IMR-90 (cell line): ENCODE results near the gene CYP26B1. TPM values are rescaled to one million over a fixed set of nuclear protein-coding genes. Genes with fewer than 3 reads are reported as not detected.

Experiments
- ATAC-seq: fragments of 200-7000 bp; cut with Tn5 transposase; 2 replicates; pipeline ENCODE4 v1.9.1; 2020; ENCODE audit warnings: low read depth, mild to moderate bottlenecking, moderate library complexity
- BruUV-seq: library from RNA; stranded (reverse); fragments of 400-500 nt; replicated peaks from 2 replicates; lab custom pipeline; 2021; lab: Mats Ljungman, UMichigan
- CTCF ChIA-PET: fragments of 300-600 bp; formaldehyde crosslinking; extraction: SDS; loops from one replicate; lab custom pipeline; 2021; ENCODE audit warnings: antibody characterized with exemption; lab: Yijun Ruan, JAX
- POLR2A ChIA-PET: fragments of 300-600 bp; sonication (Branson Sonifier 250); formaldehyde crosslinking; loops from one replicate; lab custom pipeline; 2022; ENCODE audit warnings: antibody characterized with exemption; ENCODE audit not compliant: unreplicated experiment; lab: Charles Lee
- DNase-seq: peaks from one replicate; pipeline ENCODE4 v3.0.0; 2013
- H2AFZ ChIP-seq: replicated peaks from 2 replicates; pipeline ENCODE3; 2013; ENCODE audit warnings: low read length, mild to moderate bottlenecking; ENCODE audit not compliant: poor library complexity
- H2AK5ac ChIP-seq: 2 replicates; pipeline ENCODE4 v1.6.1; 2013; ENCODE audit warnings: low read depth, low read length, inconsistent platforms
- H2AK9ac ChIP-seq: replicated peaks from 2 replicates; pipeline ENCODE3; 2013; ENCODE audit warnings: mild to moderate bottlenecking, low read depth, low read length, moderate library complexity; ENCODE audit not compliant: poor library complexity
- H2BK120ac ChIP-seq: 2 replicates; pipeline ENCODE4 v1.6.1; 2013; ENCODE audit warnings: low read depth, low read length, inconsistent platforms
- H2BK15ac ChIP-seq: 3 replicates; pipeline ENCODE4 v1.6.1; 2013; ENCODE audit warnings: low read depth, low read length, inconsistent platforms
- H2BK20ac ChIP-seq: 2 replicates; pipeline ENCODE4 v1.6.1; 2013; ENCODE audit warnings: low read depth, mild to moderate bottlenecking, inconsistent platforms, low read length, moderate library complexity
- H2BK5ac ChIP-seq: 2 replicates; pipeline ENCODE4 v1.6.1; 2013; ENCODE audit warnings: mild to moderate bottlenecking, low read depth, low read length, inconsistent platforms; ENCODE audit not compliant: poor library complexity, severe bottlenecking
- H3K14ac ChIP-seq: replicated peaks from 2 replicates; pipeline ENCODE4 v1.6.1; 2013; ENCODE audit warnings: low read depth, low read length, inconsistent platforms
- H3K18ac ChIP-seq: 2 replicates; pipeline ENCODE4 v1.6.1; 2013; ENCODE audit warnings: low read depth, low read length, control low read depth
- H3K23ac ChIP-seq: 2 replicates; pipeline ENCODE4 v1.6.1; 2013; ENCODE audit warnings: low read depth, low read length, inconsistent platforms
- H3K27ac ChIP-seq: 2 replicates; pipeline ENCODE4 v1.5.1; 2013; ENCODE audit warnings: mild to moderate bottlenecking, control low read depth, low read length; ENCODE audit not compliant: insufficient read depth
- H3K27me3 ChIP-seq: 2 replicates; pipeline ENCODE4 v1.6.1; 2013; ENCODE audit warnings: low read length; ENCODE audit not compliant: control insufficient read depth, insufficient read depth
- H3K36me3 ChIP-seq: 2 replicates; pipeline ENCODE4 v1.6.1; 2013; ENCODE audit warnings: low read length, mixed read lengths; ENCODE audit not compliant: control insufficient read depth, insufficient read depth
- H3K4ac ChIP-seq: 2 replicates; pipeline ENCODE4 v1.6.1; 2013; ENCODE audit warnings: low read depth, low read length, inconsistent platforms
- H3K4me1 ChIP-seq: 2 replicates; pipeline ENCODE4 v1.6.1; 2013; ENCODE audit warnings: low read length, mixed read lengths; ENCODE audit not compliant: control insufficient read depth, insufficient read depth
- H3K4me2 ChIP-seq: 2 replicates; pipeline ENCODE4 v1.6.1; 2013; ENCODE audit warnings: low read depth, mild to moderate bottlenecking, control low read depth, low read length, moderate library complexity
- H3K4me3 ChIP-seq: 2 replicates; pipeline ENCODE4 v1.5.1; 2013; ENCODE audit warnings: low read depth, mild to moderate bottlenecking, control low read depth, low read length, moderate library complexity; ENCODE audit not compliant: insufficient read depth
- H3K56ac ChIP-seq: 2 replicates; pipeline ENCODE4 v1.6.1; 2013; ENCODE audit warnings: low read length, inconsistent platforms; ENCODE audit not compliant: insufficient read depth; ENCODE audit errors: extremely low read depth
- H3K79me1 ChIP-seq, 2 experiments: 2 replicates each; pipeline ENCODE4 v1.6.1; 2013; ENCODE audit warnings: low read length in 2 of 2, inconsistent platforms in 1 of 2, low read depth in 1 of 2
- H3K9ac ChIP-seq: 2 replicates; pipeline ENCODE4 v1.6.1; 2013; ENCODE audit warnings: low read depth, low read length, control low read depth
- H3K9me1 ChIP-seq: 2 replicates; pipeline ENCODE4 v1.6.1; 2013; ENCODE audit warnings: low read length, inconsistent platforms; ENCODE audit not compliant: insufficient read depth
- H3K9me3 ChIP-seq: 2 replicates; pipeline ENCODE4 v1.6.1; 2013; ENCODE audit warnings: low read length; ENCODE audit not compliant: control insufficient read depth, insufficient read depth
- H4K20me1 ChIP-seq: 2 replicates; pipeline ENCODE4 v1.6.1; 2013; ENCODE audit warnings: low read length, inconsistent platforms; ENCODE audit not compliant: insufficient read depth
- H4K5ac ChIP-seq: 2 replicates; pipeline ENCODE4 v1.6.1; 2013; ENCODE audit warnings: mild to moderate bottlenecking, low read depth, low read length, control low read depth
- H4K8ac ChIP-seq, 2 experiments: 2 replicates each; pipeline ENCODE4 v1.6.1; 2013; ENCODE audit warnings: low read depth in 2 of 2, low read length in 2 of 2, control low read depth in 1 of 2, inconsistent platforms in 1 of 2
- H4K91ac ChIP-seq: 2 replicates; pipeline ENCODE4 v1.6.1; 2013; ENCODE audit warnings: low read depth, low read length, inconsistent platforms; ENCODE audit not compliant: insufficient read depth
- CEBPB ChIP-seq: IDR thresholded peaks from 2 replicates; pipeline ENCODE4 v1.6.1; 2012; ENCODE audit warnings: low read depth, low read length, improper control_type of control experiment
- CHD1 ChIP-seq: IDR thresholded peaks from 2 replicates; pipeline ENCODE4 v1.6.1; 2012; ENCODE audit warnings: low read depth, low read length, improper control_type of control experiment
- FOS ChIP-seq: fragments of 150-350 bp; IDR thresholded peaks from 2 replicates; pipeline ENCODE4 v1.6.1; 2016; ENCODE audit warnings: low read depth, low read length
- MAZ ChIP-seq: IDR thresholded peaks from 2 replicates; pipeline ENCODE4 v1.6.1; 2012; ENCODE audit warnings: low read depth, mild to moderate bottlenecking, low read length, improper control_type of control experiment, moderate library complexity, borderline replicate concordance
- MXI1 ChIP-seq: IDR thresholded peaks from 2 replicates; pipeline ENCODE4 v1.6.1; 2012; ENCODE audit warnings: low read depth, mild to moderate bottlenecking, low read length, moderate library complexity, borderline replicate concordance
- NFE2L2 ChIP-seq: fragments of 150-350 bp; IDR thresholded peaks from 2 replicates; pipeline ENCODE4 v1.6.1; 2016; ENCODE audit warnings: low read depth, mild to moderate bottlenecking, low read length
- POLR2A ChIP-seq: IDR thresholded peaks from 2 replicates; pipeline ENCODE4 v1.6.1; 2012; ENCODE audit warnings: mild to moderate bottlenecking, low read depth, low read length
- RCOR1 ChIP-seq: IDR thresholded peaks from 2 replicates; pipeline ENCODE4 v1.6.1; 2012; ENCODE audit warnings: mild to moderate bottlenecking, low read length, improper control_type of control experiment; ENCODE audit not compliant: insufficient replicate concordance
- RFX5 ChIP-seq: IDR thresholded peaks from 2 replicates; pipeline ENCODE4 v1.8.0; 2012; ENCODE audit warnings: low read depth, mild to moderate bottlenecking, low read length, moderate library complexity
- WGBS, 2 experiments: methylation state at CpG; one replicate each; pipeline versions ENCODE4 v1.1.5 to v1.1.7; 2013; ENCODE audit warnings: missing lambda C conversion rate in 2 of 2; ENCODE audit not compliant: insufficient read length in 1 of 2; ENCODE audit errors: extremely low coverage in 2 of 2; 5-methylcytosine and 5-hydroxymethylcytosine counted together
- dilution Hi-C: fragments of 300-500 bp; cut with HindIII; formaldehyde crosslinking; loops from one replicate; pipeline ENCODE4 v1.14.3; 2018; ENCODE audit warnings: low sequenced_read_pairs; ENCODE audit not compliant: unreplicated experiment
- in situ Hi-C: fragments of 300-500 bp; cut with MboI; formaldehyde crosslinking; loops from 3 replicates; pipeline ENCODE4 v1.14.3; 2019; ENCODE audit warnings: low sequenced_read_pairs, inconsistent platforms, mixed read lengths
- intact Hi-C: fragments of 100-400 bp; cut with micrococcal nuclease; formaldehyde crosslinking; loops from 2 replicates; pipeline ENCODE4 v1.10.0; 2022
- polyA plus RNA-seq, 3 experiments: library from polyadenylated mRNA; depleted of rRNA; stranded (reverse); fragments of >200 nt; gene quantifications; 2 replicates each; pipeline ENCODE4 v1.2.3, GENCODE V29; 2012; ENCODE audit warnings: low replicate concordance in 1 of 3
- total RNA-seq: library from RNA; depleted of rRNA; stranded (reverse); fragments of >200 nt; gene quantifications from 2 replicates; pipeline ENCODE4 v1.2.3, GENCODE V29; 2012
- TF ChIP-seq, protein P1 (sequence below): fragments of 150-350 bp; IDR thresholded peaks from 2 replicates; pipeline ENCODE4 v1.6.1; 2017; ENCODE audit warnings: mild to moderate bottlenecking, antibody characterized with exemption, low read length, low read depth

The CYP26B1 gene
- total and polyA plus RNA-seq, 2 of the 4 experiments (the other 2 are of a cell fraction), result 0.02 TPM; not detected in 1

DNA sequence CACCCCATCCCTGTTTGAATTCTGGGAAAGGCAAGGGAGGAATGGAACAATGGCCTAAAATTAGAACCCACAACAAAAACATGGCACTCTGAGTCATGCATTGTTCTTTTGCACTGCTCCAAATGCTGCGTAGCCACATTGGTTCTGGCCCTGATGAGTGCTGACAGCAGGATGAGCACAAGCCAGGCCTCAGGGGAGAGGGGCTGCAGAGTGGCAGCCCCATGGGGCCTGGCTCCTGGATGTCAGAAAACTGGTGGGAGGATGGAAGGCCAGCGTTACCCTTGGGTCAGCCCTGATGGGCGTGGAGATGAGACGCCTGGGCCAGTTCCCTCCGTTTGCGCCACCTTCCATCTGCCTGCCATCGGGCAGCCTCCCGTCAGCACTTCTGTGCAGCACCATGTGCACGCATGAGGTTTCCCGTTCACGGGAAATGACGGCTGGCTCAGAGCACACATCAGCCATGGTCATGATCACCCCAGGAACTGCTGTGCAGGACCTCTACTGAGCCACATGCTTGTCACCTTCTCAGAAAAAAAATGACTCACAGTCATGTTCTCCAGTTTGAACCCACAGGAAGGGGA lies 65.6 kb downstream of the CYP26B1 start:
- Histone ChIP-seq H2BK120ac (no peak overlapping the region), H4K20me1 (no peaks in the 10 kb centered on the region), H3K9ac (no peak overlapping the region), H2AFZ (no peak overlapping the region), H3K23ac (no peak overlapping the region), H3K4me3 (no peak overlapping the region), H3K4ac (no peak overlapping the region), H2BK5ac (no peak overlapping the region), H3K79me1 (no peaks in the 10 kb centered on the region), H3K27ac (no peak overlapping the region), H3K9me3 (no peaks in the 10 kb centered on the region), H3K14ac (no peak overlapping the region), H3K4me1 (no peaks in the 10 kb centered on the region), H2BK15ac (no peak overlapping the region), H4K91ac (no peak overlapping the region), H2BK20ac (no peak overlapping the region), H3K36me3 (no peaks in the 10 kb centered on the region), H3K9me1 (no peaks in the 10 kb centered on the region), H3K4me2 (no peak overlapping the region), H3K18ac (no peak overlapping the region), H4K8ac (no peak overlapping the region), H3K56ac (no peak overlapping the region), H3K27me3 (no peaks in the 10 kb centered on the region), H2AK9ac (no peak overlapping the region), H2AK5ac (no peak overlapping the region), H4K5ac (no peak overlapping the region)
- dilution Hi-C loops (no loop called here), intact Hi-C loops (no loop called here), in situ Hi-C loops (no loop called here)
- CTCF ChIA-PET, result no interaction called here
- WGBS, 2 experiments, result 94% methylated on average over 6 of the region's 12 CpGs; no CpG with 5 or more reads in 1 of the 2 experiments
- BruUV-seq, result no TSS peak
- ATAC-seq, result no peak
- TF ChIP-seq CEBPB, result no peak
- no peak for TF ChIP-seq CHD1
- TF ChIP-seq POLR2A, result no peak
- no peak for TF ChIP-seq RCOR1
- no peak for TF ChIP-seq MXI1
- TF ChIP-seq RFX5, result no peak
- TF ChIP-seq, protein P1, sequence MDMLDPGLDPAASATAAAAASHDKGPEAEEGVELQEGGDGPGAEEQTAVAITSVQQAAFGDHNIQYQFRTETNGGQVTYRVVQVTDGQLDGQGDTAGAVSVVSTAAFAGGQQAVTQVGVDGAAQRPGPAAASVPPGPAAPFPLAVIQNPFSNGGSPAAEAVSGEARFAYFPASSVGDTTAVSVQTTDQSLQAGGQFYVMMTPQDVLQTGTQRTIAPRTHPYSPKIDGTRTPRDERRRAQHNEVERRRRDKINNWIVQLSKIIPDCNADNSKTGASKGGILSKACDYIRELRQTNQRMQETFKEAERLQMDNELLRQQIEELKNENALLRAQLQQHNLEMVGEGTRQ, result no peak
- no peak for TF ChIP-seq MAZ
- no peak for TF ChIP-seq NFE2L2
- TF ChIP-seq FOS, result no peak
- no peak for DNase-seq
- POLR2A ChIA-PET, result no interaction called here
